ENCODE data around the gene TMEM272.
A peak's percentile ranks its signal among the peaks of the same experiment; 100 is the strongest.

Gene TMEM272

DNA sequence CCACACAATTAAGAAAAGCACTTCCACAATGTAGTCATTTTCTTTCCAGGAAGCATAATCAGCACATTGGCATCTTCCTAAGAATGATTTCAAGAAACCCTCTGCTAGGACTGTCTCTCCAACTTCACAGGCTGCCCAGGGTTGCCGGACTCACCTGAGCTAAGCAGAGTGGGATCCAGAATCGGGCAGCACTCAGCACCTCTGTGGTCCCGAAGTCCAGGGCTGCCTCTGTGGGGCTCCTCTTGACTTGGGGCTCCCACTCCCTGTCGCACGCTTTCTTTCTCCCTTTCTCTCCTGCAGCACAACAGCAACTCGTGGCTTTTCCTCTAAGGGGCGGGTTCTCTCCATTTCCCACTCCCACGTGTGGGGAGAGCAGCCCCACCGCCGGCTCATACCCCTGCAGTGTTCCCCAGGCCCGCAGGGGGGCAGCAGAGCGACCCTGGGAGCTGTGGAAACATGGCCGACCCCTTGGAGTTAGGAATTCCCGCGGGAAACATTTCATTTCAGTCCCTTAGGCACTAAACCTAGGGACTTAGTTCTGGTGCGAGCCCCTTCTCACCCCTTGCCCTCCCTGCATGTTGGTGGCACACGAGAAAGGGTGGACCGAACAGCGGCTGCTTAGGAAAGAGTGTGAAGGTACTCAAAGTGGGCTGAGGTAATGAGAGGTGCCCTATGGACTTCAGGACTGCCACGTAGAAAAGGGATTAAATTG is at the start of gene TMEM272:
Gene TMEM272, minus strand, starts transcription at position 316 of the 712 bp plus-strand sequence. CDS start 6,647 bp downstream, outside the sequence.
- DNase-seq: peak; percentile 19

- no peak for DNase-seq
These were observed 49.3 kb upstream of the TMEM272 start for GRCh38 chr13:51894239-51894638.

GRCh38 chr13:51892657-51893056 is 47.7 kb upstream of the TMEM272 start:
- DNase-seq: no peak

- no peak for DNase-seq
These were observed 42.5 kb upstream of the TMEM272 start for GRCh38 chr13:51887468-51887867.

GRCh38 chr13:51885651-51886050 is 40.7 kb upstream of the TMEM272 start:
- no peak for DNase-seq

- DNase-seq: no peak
These were observed 38.2 kb upstream of the TMEM272 start for GRCh38 chr13:51883226-51883600.

DNA sequence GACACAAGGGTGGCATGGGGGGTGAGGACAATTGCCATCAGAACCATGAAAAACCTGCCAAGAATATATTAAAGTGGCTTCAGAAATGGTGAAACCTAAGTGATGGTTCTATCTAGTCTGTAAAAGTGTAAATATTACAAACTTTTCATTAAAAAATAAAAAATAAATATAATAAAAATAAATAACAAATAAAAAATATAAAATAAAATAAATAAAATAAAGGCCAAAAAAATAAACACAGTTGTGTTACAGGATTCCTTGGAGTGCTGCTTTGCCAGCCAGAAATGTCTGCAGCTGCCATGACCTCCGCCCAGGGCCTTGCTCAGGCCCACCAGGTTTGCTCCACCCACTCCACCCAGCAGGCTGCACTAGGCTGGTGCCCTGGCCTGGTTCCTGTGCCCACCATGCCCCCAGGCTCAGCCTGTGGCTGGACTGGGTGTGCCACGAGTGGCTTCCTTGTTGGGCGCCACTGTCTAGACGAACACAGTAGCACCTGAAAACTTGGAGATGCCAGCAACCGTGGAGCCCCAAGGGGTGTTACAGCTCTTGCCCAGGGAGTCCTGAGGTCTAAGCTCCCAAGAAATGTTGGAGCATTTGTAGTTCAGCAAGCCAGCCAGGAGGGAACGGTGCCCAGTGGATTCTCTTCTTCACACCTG is 37.7 kb upstream of the TMEM272 start:
- DNase-seq: no peak

- no peak for DNase-seq
These were observed 36.3 kb upstream of the TMEM272 start for GRCh38 chr13:51881296-51881695.

- no peak for DNase-seq
These were observed 34.2 kb upstream of the TMEM272 start for GRCh38 chr13:51879133-51879532.

DNA sequence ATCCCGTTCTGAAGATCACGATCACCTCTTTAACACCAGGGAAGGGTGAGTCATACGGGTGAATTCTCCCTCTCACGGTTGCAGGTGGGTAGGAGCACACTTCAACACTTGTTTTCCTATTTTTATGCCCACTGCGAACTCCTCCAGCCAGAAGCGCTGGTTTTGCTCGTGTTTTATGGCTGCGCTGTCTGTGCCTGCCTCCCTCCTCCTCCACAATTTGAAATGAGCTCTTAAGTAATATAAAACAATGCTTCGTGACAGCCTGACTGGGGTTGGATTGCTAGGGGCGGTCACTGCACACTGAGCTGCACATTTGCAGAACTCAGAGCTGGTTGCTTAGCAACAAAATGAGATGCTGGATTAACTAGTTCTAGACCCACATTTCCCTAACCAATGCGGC is 29.7 kb upstream of the TMEM272 start:
- DNase-seq: no peak

- DNase-seq: no peak
These were observed 28.9 kb upstream of the TMEM272 start for GRCh38 chr13:51873837-51874236.

GRCh38 chr13:51873117-51873798 is 28.3 kb upstream of the TMEM272 start:
- DNase-seq: no peak

GRCh38 chr13:51870616-51871015 is 25.6 kb upstream of the TMEM272 start:
- DNase-seq: no peak

DNA sequence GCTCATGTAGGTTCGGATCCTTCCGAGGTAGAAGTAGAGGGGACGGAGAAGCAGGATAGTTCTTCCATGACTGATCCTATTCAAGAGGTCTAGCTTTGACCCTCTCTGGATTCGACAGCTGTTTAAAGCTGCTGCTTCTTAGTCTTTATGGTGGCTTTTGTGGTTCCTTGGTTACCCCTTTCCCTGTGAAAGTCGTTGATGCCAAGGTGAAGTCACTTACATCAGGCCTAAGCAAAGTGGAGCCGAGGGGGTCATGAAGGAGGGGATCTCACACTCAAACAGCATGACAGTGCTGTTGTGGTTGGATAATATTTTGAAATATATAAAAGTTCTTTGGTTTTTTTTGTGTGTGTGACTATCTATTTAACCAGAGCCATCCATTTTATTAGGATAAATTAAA is 24.9 kb upstream of the TMEM272 start:
- DNase-seq: no peak

DNA sequence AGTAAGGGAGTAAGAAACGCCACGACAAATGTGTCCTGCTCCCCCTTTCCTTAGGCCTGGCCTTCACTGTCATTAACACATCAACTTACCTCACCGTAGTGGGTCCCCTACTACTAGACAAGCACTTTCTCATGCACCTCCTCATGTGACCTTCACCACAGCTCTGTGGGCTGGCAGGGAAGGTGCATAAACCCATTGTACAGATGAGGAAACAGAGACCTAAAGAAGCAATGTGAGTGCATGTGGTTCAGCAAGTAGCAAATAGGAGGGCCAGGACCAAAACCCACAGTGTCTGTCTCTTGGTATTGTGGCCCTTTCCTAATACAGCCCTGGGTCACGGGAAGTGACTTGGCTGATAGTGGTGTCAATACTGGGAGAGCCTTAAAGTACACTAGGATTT is 22.1 kb upstream of the TMEM272 start:
- no peak for DNase-seq

GRCh38 chr13:51865838-51866237 is 20.9 kb upstream of the TMEM272 start:
- DNase-seq: no peak

- no peak for DNase-seq
These were observed 18.0 kb upstream of the TMEM272 start for GRCh38 chr13:51862957-51863356.

- DNase-seq: no peak
These were observed 16.8 kb upstream of the TMEM272 start, which contains the start of gene CCDC70 for GRCh38 chr13:51861723-51862300. Gene CCDC70 (plus strand): TSS chr13:51861969. CDS start chr13:51865412, 3,443 bp downstream.

DNA sequence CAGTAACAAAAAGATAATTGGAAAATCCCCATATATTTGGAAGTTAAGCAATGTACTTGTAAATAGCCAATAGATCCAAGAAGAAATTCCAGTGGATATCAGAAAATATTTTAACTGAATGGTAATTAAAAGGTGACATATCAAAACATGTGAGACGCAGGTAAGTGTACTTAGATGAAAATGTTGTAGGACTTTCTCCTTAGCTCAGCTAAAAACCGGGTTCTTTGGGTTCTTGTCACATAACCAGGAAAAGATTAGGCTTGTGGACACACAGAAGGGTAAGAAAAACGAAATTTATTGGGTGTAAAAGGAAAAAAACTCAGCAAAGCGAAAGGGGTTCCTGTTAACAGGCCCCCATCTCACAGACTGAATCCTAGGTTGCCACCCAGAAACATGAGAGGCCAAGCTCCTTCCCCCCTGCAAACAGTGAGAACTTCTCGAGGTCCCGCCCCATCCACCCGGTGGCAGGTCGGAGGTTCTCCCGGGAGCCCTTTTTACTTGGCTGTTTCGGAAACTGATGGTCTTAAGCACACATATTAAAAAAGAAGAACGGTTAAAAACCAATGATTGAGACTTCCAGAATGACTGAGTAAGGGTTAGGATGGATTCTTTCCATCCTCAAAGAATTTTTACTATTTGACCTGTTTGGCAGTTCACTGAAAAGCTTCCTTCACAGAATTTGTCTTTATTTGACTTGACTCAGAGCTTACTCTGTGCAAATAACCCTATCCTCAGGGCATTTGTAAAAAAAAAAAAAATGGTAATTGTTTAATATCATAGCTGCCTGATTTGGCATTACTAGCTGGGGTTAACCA is 13.7 kb upstream of the TMEM272 start:
- no peak for DNase-seq

DNA sequence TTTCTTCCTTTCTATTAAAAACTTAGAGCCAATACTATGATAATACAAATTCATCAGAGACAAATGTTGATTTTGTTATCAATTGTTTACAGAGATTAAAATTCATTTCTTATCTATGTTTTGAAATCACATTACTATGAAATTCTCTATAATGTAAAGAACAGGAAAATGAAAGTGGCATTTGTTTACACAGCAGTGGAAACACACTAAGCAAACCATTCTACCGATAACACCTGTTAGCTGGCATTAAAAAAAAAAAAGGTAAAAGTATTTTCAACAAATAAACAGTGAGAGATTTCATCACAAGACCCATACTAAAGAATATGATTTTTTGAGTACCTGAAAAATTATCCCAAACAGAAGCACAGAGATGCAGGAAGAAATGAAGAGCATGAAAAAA is 12.0 kb upstream of the TMEM272 start:
- DNase-seq: no peak

DNA sequence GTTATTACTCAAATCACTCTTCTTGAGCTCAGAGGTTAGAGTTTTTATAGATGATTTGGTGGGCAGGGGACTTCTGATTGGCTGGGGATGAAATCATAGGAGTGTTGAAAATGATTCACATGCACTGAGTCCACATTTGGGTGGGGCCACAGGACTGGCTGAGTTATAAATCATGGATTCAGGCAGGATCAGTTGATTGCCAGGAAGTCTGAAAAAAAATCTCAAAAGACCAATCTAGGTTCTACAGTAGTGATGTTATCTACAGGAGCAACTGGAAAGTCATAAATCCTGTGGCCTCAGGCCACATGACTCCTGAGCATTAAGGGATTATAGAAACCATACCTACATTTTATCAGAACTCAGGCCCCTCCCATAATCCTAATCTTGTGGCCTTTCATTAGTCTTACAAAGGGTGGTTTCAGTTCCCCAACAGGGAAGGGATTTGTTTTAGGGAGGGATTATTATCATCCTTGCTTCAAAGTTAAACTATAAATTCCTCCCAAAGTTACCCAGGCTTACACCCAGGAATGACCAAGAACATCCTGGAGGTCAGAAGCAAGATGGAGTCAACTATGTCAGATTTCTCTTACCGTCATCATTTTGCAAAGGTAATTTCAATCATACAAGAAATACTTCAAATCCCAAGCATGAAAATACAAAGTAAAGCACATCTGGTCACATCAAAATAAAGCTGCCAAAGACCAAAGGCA is 11.2 kb upstream of the TMEM272 start:
- DNase-seq: no peak
